Measurements from ENCODE around the gene ACTL6B.

DNA sequence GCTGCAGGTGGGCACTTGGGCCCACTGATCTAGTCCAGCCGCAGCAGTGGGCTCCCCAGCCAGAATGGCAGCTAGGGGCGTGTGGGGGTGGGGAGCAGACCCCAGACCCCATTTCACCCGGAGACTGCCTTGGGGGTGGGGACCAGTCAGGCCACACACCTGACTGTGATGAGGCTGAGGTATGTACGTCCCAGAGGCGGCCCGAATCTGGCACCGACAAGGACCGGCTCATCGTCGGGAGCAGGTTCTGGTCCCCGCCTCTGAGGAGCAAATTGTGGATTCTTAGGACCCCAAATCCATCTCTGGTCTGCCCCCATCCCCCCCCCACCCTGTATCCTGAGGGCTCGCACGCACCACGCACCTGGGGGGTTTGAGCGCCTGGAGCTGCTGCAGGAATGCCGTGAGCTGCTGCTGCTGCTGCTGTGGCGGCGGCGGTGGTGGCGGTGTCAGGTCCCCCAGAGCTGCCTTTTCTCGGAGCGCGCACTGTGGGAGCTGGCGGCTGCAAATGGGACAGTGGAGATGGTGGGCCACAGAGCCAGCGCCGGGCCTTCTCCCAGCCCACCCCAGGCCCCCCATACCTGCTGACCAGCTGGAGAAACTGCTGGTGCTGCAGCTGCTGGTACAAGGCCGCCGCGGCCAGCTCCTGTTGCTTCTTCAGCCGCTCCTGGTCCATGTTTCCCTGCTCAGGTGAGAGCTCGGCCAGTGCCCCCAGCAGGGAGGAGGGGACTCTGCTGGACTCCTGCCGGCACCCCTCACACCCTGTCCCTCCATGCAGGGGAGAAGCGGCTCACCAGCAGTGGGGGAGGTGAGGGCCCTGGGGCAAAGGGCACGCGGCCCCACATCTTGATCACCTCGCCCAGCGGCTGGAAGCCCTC lies 27.6 kb upstream of the ACTL6B start:
- TF ChIP-seq SIN3A (IDR thresholded peaks at IDR 0.05; ENCODE audit: borderline replicate concordance, low read depth, low read length) = no peak
- TF ChIP-seq RFX5 (IDR thresholded peaks at IDR 0.05; ENCODE audit: low read length) = no peak
- TF ChIP-seq TAF1 (IDR thresholded peaks at IDR 0.05; ENCODE audit: borderline replicate concordance, low read depth, low read length) = no peak
- no peak for TF ChIP-seq POLR2AphosphoS5 (IDR thresholded peaks at IDR 0.05; ENCODE audit: low read depth, low read length)
- no peak for TF ChIP-seq CTCF (IDR thresholded peaks at IDR 0.05)
- TF ChIP-seq, protein P1, sequence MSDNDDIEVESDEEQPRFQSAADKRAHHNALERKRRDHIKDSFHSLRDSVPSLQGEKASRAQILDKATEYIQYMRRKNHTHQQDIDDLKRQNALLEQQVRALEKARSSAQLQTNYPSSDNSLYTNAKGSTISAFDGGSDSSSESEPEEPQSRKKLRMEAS (IDR thresholded peaks at IDR 0.05; ENCODE audit: low read depth) = no peak
- no peak for TF ChIP-seq NRF1 (IDR thresholded peaks at IDR 0.05; ENCODE audit: low read depth, low read length)
- TF ChIP-seq SMC3 (IDR thresholded peaks at IDR 0.05; ENCODE audit: low read depth, low read length) = no peak
- TF ChIP-seq USF2 (IDR thresholded peaks at IDR 0.05; ENCODE audit: borderline replicate concordance, low read depth, low read length) = no peak
- TF ChIP-seq ELF1 (IDR thresholded peaks at IDR 0.05) = no peak
- TF ChIP-seq REST (IDR thresholded peaks at IDR 0.05; ENCODE audit: low read depth, low read length) = no peak
- no peak for TF ChIP-seq RAD21 (IDR thresholded peaks at IDR 0.05; ENCODE audit: low read length)
- TF ChIP-seq RXRA (IDR thresholded peaks at IDR 0.05; ENCODE audit: borderline replicate concordance, low read depth) = no peak
